ENCODE measurements around the gene TAS2R31. TPM values are rescaled to one million over a fixed set of nuclear protein-coding genes. Genes with fewer than 3 reads are reported as not detected.

Gene TAS2R31
- total RNA-seq, 2 donors from 2014 or later: 2.7 to 3.4 TPM

DNA sequence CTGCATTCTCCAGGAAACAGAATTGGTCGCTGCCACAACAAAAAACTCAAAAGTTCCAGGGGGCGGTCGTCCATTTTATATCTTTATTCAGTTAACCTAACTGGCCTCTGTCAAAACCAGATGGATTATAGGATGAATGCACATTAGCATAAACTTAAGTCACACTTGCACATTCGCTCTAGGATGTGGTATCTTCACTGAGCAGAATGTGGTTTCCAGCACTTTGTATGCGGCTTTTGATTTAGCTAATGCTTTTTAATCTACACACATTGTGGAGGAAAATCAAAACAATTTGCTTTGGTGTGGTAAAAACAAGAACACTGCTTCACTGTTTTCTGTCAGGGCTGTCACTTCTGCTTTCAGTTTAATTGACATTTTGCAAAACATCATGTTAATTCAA is 49.0 kb downstream of the TAS2R31 start:
- Mint-ChIP-seq H3K27ac (no peak overlapping the region), H3K27me3 (no peaks in the 10 kb centered on the region), H3K4me1 (peaks cover 35% of the 10 kb centered on the region), H3K4me3 (peak overlapping the region; percentile 21), H3K36me3 (ENCODE audit: low read depth) (peaks cover 5% of the 10 kb centered on the region)
- ATAC-seq: peak; percentile 97
- H3K9me3 ChIP-seq (ENCODE audit: control insufficient read depth, low read length, poor library complexity, severe bottlenecking): no peaks in the 10 kb centered on the region
- no peak for DNase-seq

Other genes with a start within 250 kb of the TAS2R31 start
- not detected for gene TAS2R7, start 228.8 kb downstream of the TAS2R31 start, total RNA-seq
- not detected for gene TAS2R8, start 224.1 kb downstream of the TAS2R31 start, total RNA-seq
- under 1 TPM in 1 of 2 donors, not detected in 1; 0.27 TPM for gene TAS2R9, start 221.2 kb downstream of the TAS2R31 start, total RNA-seq
- under 1 TPM in 1 of 2 donors, not detected in 1; 0.45 TPM for gene TAS2R10, start 205.0 kb downstream of the TAS2R31 start, total RNA-seq
- gene PRR4, start 181.9 kb downstream of the TAS2R31 start, total RNA-seq: 1 to 10 TPM; 1.4 to 1.8 TPM
- 10 to 100 TPM; 29.6 to 33.6 TPM for gene PRH1, start 147.2 kb downstream of the TAS2R31 start, total RNA-seq
- 1 to 10 TPM; 1.2 to 1.4 TPM for gene TAS2R13, start 121.8 kb downstream of the TAS2R31 start, total RNA-seq
- not detected for gene PRH2, start 102.2 kb downstream of the TAS2R31 start, total RNA-seq
- 1 to 10 TPM; 2.4 to 2.9 TPM for gene TAS2R14, start 92.1 kb downstream of the TAS2R31 start, total RNA-seq
- under 1 TPM; 0.47 to 0.91 TPM for gene TAS2R50, start 44.5 kb downstream of the TAS2R31 start, total RNA-seq
- 1 to 10 TPM; 1.1 to 1.7 TPM for gene TAS2R20, start 33.1 kb downstream of the TAS2R31 start, total RNA-seq
- gene TAS2R19, start 8.8 kb downstream of the TAS2R31 start, total RNA-seq: 1 to 10 TPM; 1.4 to 3.2 TPM
- gene TAS2R46, start 30.9 kb upstream of the TAS2R31 start, total RNA-seq: 1 to 10 TPM; 1.2 to 2.2 TPM
- gene TAS2R43, start 60.9 kb upstream of the TAS2R31 start, total RNA-seq: 1 to 10 TPM; 1.9 to 2.4 TPM
- 1 to 10 TPM; 4.9 to 6.6 TPM for gene TAS2R30, start 103.2 kb upstream of the TAS2R31 start, total RNA-seq
- 1 to 10 TPM; 9.1 to 9.2 TPM for gene SMIM10L1, start 139.8 kb upstream of the TAS2R31 start, total RNA-seq
- not detected for gene TAS2R42, start 155.5 kb upstream of the TAS2R31 start, total RNA-seq
- not detected for gene PRB3, start 238.3 kb upstream of the TAS2R31 start, total RNA-seq